Adrenal gland (tissue), 12 donors: Measurements from ENCODE around the gene ZSCAN23. TPM values are rescaled to one million over a fixed set of nuclear protein-coding genes. Genes with fewer than 3 reads are reported as not detected.
"Not testable (repeated sequence)": the region's sequence is repeated elsewhere in the genome, so short reads cannot be mapped to it uniquely, and the experiment has no call there.

Source experiments
- DNase-seq, 7 donors: peaks; one replicate each; pipeline ENCODE4 v3.0.0-alpha.2; 2019 to 2020
- H3K27ac ChIP-seq, 5 donors: fragments of 200-600 bp; sonication (generic) in 4 of 5; 1 replicate in 3 of 5; 2 replicates in 2 of 5; pipeline versions ENCODE4 v1.5.1 to v1.8.0; 2016 to 2020; ENCODE audit warnings: mild to moderate bottlenecking in 1 of 5
- H3K27me3 ChIP-seq: fragments of 200-600 bp; 2 replicates; pipeline ENCODE4 v1.8.0; 2021
- H3K36me3 ChIP-seq, 2 donors: fragments of 200-600 bp; replicated peaks in 1 of 2; 1 replicate in 1 of 2; 2 replicates in 1 of 2; pipeline versions ENCODE4 v1.5.1 to v1.8.0; 2018 to 2022
- H3K4me1 ChIP-seq, 2 donors: fragments of 200-600 bp; replicated peaks in 1 of 2; 1 replicate in 1 of 2; 2 replicates in 1 of 2; pipeline versions ENCODE4 v1.5.1 to v1.8.0; 2018 to 2021
- H3K4me3 ChIP-seq, 4 donors: fragments of 200-600 bp; sonication (generic) in 3 of 4; one replicate each; pipeline ENCODE4 v1.5.1; 2016 to 2018
- H3K9me3 ChIP-seq, 3 donors: fragments of 200-600 bp; sonication (generic) in 1 of 3; replicated peaks in 1 of 3; 1 replicate in 2 of 3; 2 replicates in 1 of 3; pipeline versions ENCODE4 v1.5.1 to v1.8.0; 2016 to 2021
- CTCF ChIP-seq, 6 experiments: fragments of 450-650 bp in 4 of 6; fragments of 200-600 bp in 2 of 6; sonication (generic) in 1 of 6; IDR thresholded peaks; 1 replicate in 5 of 6; 2 replicates in 1 of 6; pipeline versions ENCODE4 v1.5.1 to v1.8.0; 2016 to 2021; ENCODE audit warnings: antibody characterized with exemption in 6 of 6, mild to moderate bottlenecking in 2 of 6, moderate library complexity in 1 of 6
- POLR2A ChIP-seq, 2 donors: fragments of 450-650 bp; IDR thresholded peaks; one replicate each; pipeline ENCODE4 v1.6.1; 2017; ENCODE audit warnings: antibody characterized with exemption in 2 of 2, mild to moderate bottlenecking in 2 of 2, moderate library complexity in 1 of 2
- WGBS, 4 donors: extraction: QIAGEN DNeasy Blood & Tissue Kit in 2 of 4; methylation state at CpG; one replicate each; pipeline versions ENCODE4 v1.1.5 to v1.1.7; 2013 to 2017; 5-methylcytosine and 5-hydroxymethylcytosine counted together
- intact Hi-C, 2 donors: fragments of 100-400 bp; cut with DNase I; formaldehyde crosslinking; loops; one replicate each; pipeline versions ENCODE4 v1.14.1 to v1.15.0; 2022 to 2023
- polyA plus RNA-seq, 3 donors: library from polyadenylated mRNA; stranded (reverse); fragments of 200-250 nt in 2 of 3; fragments of 350-450 nt in 1 of 3; fragmentation: Illumina TruSeq in 1 of 3; extraction: RNeasy Lipid Tissue Mini Kit (QIAGEN cat#74804) in 1 of 3; gene quantifications; one replicate each; pipeline ENCODE4 v1.2.3, GENCODE V29; 2013 to 2014
- total RNA-seq, 9 donors: library from RNA; depleted of rRNA in 4 of 9; stranded (reverse); fragments of >200 nt in 4 of 9; fragments of 120-200 nt in 1 of 9; fragmentation: NEBNext Ultra II Directional in 1 of 9; extraction: Animal tissue kit (Norgen Biotek cat#: 25700) in 1 of 9; gene quantifications; one replicate each; pipeline versions ENCODE4 v1.1.0 to v1.2.4, GENCODE V29; 2013 to 2023
- donor health status: healthy with polysubstance abuse.
- donor health status: Bipolar disorder and iron deficiency.
- donor health status: DM: yes; HTN: yes; CAD: no.
- donor health status: DM: no; HTN: no; CAD: no.
- donor health status: DM: no; HTN: no; CAD: no.
- donor health status: DM: yes; HTN: yes; CAD: no.

ZSCAN23 gene
- total and polyA plus RNA-seq, 12 donors = 0.13 to 8.0 (median 2.2) TPM

- no peaks in the 10 kb centered on the region for H3K36me3 ChIP-seq
- H3K27me3 ChIP-seq = no peaks in the 10 kb centered on the region
- no peak overlapping the region for H3K27ac ChIP-seq
- no peak for DNase-seq
- no peaks in the 10 kb centered on the region for H3K4me1 ChIP-seq
- H3K9me3 ChIP-seq = no peaks in the 10 kb centered on the region
- TF ChIP-seq POLR2A (IDR thresholded peaks at IDR 0.05) = no peak
- no peak for TF ChIP-seq CTCF (IDR thresholded peaks at IDR 0.05)
- intact Hi-C loops = no loop called here
- no peak overlapping the region for H3K4me3 ChIP-seq
Observed at GRCh38 chr6:28413681-28414080, 29.6 kb downstream of the ZSCAN23 start.

GRCh38 chr6:28410767-28411166 lies 32.5 kb downstream of the ZSCAN23 start:
- 92 to 98% (median 97%) methylated on average over 2 of the region's 2 CpGs for whole genome bisulfite sequencing, 4 donors
- H3K4me3 ChIP-seq = no peak overlapping the region
- no peak for TF ChIP-seq POLR2A (IDR thresholded peaks at IDR 0.05)
- no peak for TF ChIP-seq CTCF (IDR thresholded peaks at IDR 0.05)

GRCh38 chr6:28408076-28408802 lies 35.1 kb downstream of the ZSCAN23 start:
- Histone ChIP-seq H3K36me3 (no peaks in the 10 kb centered on the region), H3K4me3 (no peak overlapping the region), H3K9me3 (no peaks in the 10 kb centered on the region), H3K27me3 (no peaks in the 10 kb centered on the region), H3K27ac (no peak overlapping the region), H3K4me1 (no peaks in the 10 kb centered on the region)
- 71 to 88% (median 86%) methylated on average over 5 of the region's 5 CpGs for WGBS, 4 donors
- DNase-seq = no peak
- TF ChIP-seq POLR2A (IDR thresholded peaks at IDR 0.05) = no peak
- TF ChIP-seq CTCF (IDR thresholded peaks at IDR 0.05) = no peak
- intact Hi-C loops = no loop called here

More at GRCh38 chr6:28410767-28411166, 32.5 kb downstream of the ZSCAN23 start:
- intact Hi-C loops = no loop called here
- Histone ChIP-seq H3K27ac (no peak overlapping the region), H3K4me1 (no peaks in the 10 kb centered on the region), H3K36me3 (no peaks in the 10 kb centered on the region), H3K27me3 (no peaks in the 10 kb centered on the region), H3K9me3 (no peaks in the 10 kb centered on the region)
- no peak for DNase-seq

GRCh38 chr6:28407401-28407800 lies 35.9 kb downstream of the ZSCAN23 start:
- H3K27me3 ChIP-seq = no peaks in the 10 kb centered on the region
- 49 to 63% (median 62%) methylated on average over 2 of the region's 2 CpGs for WGBS, 4 donors
- H3K27ac ChIP-seq = no peak overlapping the region
- intact Hi-C loops = no loop called here
- DNase-seq = no peak
- H3K9me3 ChIP-seq = no peaks in the 10 kb centered on the region
- no peaks in the 10 kb centered on the region for H3K36me3 ChIP-seq
- TF ChIP-seq POLR2A (IDR thresholded peaks at IDR 0.05) (no peak), CTCF (IDR thresholded peaks at IDR 0.05) (no peak)
- H3K4me3 ChIP-seq = no peak overlapping the region
- H3K4me1 ChIP-seq = no peaks in the 10 kb centered on the region

- DNase-seq, intact Hi-C loops, H3K27me3 ChIP-seq, H3K27ac ChIP-seq, H3K36me3 ChIP-seq, H3K4me3 ChIP-seq, H3K4me1 ChIP-seq, H3K9me3 ChIP-seq: not testable (repeated sequence)
- WGBS, 4 donors = 82 to 91% (median 88%) methylated on average over 5 of the region's 5 CpGs
Observed at GRCh38 chr6:28403923-28404322, 39.4 kb downstream of the ZSCAN23 start.
